Islet of Langerhans (tissue), 1 donor: ENCODE results near the gene ARHGEF33.

ENCODE experiments used
- FAIRE-seq: peaks from one replicate; lab custom pipeline; 2011; peaks lifted over from hg19 to GRCh38; lab: Jason Lieb, UNC

Gene ARHGEF33

DNA sequence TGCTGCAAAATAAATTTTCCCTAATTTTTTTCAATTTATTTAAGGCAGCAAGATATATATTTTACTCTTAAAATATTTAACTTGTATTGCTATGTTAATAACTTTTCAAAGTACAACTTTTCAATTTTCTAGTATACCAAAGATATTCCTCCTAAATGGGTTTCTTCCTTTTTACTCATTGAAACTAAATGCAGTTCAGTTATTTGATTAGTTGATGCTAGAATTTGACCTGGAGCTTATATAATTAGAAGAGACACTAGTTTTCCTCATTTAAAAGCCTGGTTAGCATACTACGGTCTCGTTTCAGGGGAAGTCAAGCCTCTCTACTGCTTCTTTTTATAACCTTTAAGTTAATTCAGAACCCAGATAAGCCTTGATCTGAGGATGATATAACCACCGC lies at the start of gene ARHGEF33:
Gene ARHGEF33 (plus strand): TSS at position 301 of the 400 bp plus-strand sequence. CDS start 29,573 bp downstream, outside the sequence.
- FAIRE-seq, result peak; percentile 84

- no peak for FAIRE-seq
Observed at GRCh38 chr2:38850045-38850444, 39.6 kb upstream of the ARHGEF33 start.

DNA sequence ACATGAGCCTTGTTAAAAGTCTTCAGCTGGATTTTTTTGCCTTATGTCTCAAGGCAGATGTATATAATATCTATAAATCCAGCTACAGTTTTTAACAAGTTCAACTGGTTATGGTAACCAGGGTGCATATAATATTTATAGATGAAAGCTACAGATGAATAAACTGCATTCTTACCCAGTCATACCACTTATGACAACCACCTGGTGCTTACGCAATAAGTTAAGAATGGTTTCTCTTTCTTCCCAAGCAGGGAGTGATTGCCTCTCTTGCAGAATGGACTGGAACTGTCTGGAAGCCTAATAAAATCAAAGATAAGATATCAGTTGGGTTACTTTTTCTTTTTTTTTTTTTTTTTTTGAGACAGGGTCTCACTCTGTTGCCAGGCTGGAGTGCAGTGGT lies 33.5 kb upstream of the ARHGEF33 start:
- FAIRE-seq, result no peak

DNA sequence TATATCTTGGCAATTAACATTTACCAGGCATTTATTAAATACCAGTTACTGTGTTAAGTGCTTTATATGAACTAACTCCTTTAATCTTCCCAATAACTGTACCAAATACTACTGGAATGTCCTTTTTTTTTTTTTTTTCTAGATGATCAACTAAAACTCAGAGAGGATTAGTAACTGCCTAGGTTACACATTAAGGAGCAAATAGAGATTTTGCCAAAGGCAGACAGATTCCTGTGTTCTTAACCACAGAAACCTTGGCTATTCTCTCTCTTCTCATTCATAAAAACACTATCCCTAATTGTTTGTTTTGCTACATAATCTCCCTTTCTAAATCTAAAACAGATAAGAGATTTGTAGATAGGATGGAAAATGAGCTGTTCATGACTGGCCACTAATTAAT lies 27.2 kb upstream of the ARHGEF33 start:
- FAIRE-seq, result no peak

- no peak for FAIRE-seq
Observed at GRCh38 chr2:38863061-38863695, 26.5 kb upstream of the ARHGEF33 start.

DNA sequence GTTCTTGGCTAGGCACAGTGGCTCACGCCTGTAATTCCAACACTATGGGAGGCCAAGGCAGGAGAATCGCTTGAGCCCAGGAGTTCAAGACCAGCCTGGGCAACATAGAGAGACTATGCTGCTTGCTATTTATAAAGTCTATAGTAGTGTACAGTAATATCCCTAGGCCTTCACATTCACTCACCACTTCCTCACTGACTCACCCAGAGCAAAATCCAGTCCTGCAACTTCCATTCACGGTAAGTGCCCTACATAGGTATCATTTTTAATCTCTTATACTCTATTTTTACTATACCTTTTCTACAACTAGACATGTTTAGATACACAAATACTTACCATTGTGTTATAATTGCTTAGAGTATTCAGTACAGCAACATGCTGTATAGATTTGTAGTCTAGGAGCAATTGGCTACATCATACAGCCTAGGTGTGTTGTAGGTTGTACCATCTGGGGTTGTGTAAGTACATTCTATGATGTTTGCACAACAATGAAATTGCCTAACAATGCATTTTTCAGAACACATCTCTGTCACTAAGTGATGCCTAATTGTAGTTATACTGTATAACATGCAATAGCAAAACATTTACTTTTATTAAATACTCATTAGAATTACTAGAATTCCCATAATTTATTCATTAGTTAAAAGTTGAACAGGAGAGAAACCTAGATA lies 22.8 kb upstream of the ARHGEF33 start:
- no peak for FAIRE-seq

GRCh38 chr2:38871432-38871831 lies 18.2 kb upstream of the ARHGEF33 start:
- no peak for FAIRE-seq

DNA sequence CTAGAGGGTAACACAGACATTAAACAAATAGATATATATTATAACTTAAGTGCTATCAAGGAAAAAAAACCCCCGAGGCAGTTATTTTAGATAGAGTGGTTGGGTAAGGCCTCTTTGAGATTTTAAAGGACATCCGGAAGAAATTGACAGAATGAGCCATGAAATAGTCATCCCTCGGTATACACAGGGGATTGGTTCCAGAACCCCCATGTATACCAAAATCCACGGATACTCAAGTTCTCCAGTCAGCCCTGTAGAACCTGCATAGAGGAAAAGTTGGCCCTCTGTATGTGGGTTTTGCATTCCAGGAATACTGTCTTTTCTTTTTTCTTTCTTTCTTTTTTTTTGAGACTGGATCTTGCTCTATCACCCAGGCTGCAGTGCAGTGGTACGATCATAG lies 15.9 kb upstream of the ARHGEF33 start:
- no peak for FAIRE-seq

DNA sequence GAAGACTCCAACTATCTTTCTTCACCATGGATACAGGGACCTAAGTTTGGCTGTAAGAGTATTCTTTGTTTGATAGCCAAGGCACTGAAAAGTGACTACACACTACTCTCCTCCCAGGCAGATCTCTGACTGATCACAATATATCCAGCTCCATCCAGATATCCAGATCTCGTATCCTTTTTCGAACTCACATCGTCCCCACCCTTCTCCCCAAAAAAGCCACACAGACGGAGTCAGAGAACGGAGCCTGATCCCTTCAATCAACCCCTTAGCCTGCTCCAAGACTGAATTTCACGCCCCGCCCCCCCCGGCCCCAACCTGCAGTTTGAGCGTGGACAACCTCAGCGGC lies 14.5 kb upstream of the ARHGEF33 start:
- FAIRE-seq, result no peak

DNA sequence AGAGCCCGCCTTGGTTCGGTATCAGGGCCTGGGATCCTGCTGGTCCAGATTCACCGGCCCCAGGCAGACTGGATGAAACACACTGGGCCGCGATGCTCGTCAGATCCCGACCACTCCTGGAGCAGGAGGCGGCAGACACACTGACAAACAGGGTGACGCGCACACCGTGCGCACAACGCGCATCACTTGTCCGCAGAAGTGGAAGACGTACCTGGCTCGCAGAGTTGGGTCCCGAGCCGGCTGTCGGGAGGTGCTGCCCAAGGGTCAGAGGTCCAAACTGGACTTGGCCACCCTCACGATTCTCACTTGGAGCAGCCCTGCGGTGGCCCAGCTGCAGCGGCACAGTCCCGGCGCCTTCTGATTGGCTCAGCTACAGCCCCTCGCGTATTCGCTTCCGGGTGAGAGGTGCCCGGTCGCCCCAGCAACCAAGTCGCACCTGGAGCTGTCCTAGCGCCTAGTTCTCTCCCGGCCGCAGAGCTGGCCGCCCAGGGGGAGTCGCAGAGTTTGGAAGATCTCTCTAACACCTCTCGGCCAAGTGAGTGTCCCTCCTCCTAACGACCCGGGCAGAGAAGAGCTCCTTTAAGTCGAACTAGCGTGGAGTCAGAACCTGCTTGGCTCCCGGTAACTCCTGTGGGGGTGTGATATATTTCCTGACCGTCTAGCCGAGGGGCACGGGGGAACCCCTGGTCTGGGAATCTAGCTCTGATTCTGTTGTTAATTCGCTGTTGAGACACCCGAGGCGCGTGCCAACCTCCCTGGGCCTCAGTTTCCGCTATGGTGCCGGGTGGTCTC lies 13.9 kb upstream of the ARHGEF33 start, which contains the start of the genes DHX57 and MORN2:
Gene DHX57 (minus strand): TSS at position 359 of the 792 bp plus-strand sequence. CDS start 7,529 bp downstream, outside the sequence.
Gene MORN2 (plus strand): TSS at position 401 of the 792 bp plus-strand sequence.
- no peak for FAIRE-seq

- no peak for FAIRE-seq
Observed at GRCh38 chr2:38876407-38876806, 13.3 kb upstream of the ARHGEF33 start.

DNA sequence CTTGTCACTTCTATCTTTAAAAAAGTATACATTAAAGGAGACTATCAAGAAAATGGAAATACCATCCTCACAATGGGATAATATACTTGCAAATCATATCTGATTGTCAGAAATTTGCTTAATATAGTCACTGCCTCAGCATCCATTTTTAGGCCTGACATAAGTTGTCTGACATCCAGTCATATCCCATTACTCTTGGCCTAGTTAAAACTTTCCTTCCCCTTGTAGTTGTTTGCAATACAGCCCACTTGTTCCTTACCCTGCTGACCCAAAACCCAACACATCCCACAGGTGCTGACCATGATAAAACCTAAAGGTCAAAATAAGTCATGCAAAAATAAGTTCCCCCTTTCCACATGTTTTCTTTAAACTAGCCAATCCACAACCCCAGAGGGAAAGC lies 3.6 kb upstream of the ARHGEF33 start:
- FAIRE-seq, result no peak

DNA sequence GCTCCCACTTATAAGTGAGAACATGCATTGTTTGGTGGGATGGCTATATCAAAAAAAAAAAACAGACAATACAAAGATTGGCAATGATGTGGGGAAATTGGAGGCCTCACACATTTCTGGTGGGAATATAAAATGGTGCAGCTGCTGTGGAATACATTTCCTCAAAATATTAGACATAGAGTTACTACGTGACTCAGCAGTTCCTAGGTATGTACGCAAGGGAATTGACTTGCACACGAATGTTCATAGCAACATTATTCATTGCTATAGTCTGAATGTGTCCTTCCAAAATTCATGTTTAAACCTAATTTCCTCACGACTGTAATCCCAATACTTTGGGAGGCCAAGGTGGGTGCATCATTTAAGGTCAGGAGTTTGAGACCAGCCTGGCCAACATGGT lies 2.3 kb upstream of the ARHGEF33 start:
- no peak for FAIRE-seq

DNA sequence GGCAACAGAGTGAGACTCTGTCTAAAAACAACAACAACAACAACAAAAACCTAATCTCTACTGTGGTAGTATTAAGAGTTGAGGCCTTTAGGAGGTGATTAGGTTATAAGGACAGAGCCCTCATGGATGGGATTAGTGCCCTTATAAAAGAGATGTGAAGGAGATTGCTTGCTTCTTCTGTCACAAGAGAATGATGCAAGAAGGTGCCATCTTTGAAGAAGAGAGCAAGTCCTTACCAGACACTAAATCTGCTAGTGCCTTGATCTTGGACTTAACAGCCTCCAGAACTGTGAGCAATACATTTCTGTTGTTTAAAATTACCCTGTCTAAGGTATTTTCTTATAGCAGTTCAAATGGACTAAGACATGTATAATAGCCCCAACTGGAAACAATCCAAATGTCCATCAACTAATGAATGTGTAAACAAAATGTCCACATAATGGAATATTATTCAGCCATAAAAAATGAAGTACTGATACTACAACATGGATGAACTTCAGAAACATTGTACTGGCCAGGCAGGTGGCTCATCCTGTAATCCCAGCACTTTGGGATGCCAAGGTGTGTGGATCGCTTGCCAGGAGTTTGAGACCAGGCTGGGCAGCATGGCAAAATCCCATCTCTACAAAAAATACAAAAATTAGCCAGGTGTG lies 1.6 kb upstream of the ARHGEF33 start:
- FAIRE-seq, result no peak

GRCh38 chr2:38889045-38889444 lies 630 bp upstream of the ARHGEF33 start:
- no peak for FAIRE-seq

DNA sequence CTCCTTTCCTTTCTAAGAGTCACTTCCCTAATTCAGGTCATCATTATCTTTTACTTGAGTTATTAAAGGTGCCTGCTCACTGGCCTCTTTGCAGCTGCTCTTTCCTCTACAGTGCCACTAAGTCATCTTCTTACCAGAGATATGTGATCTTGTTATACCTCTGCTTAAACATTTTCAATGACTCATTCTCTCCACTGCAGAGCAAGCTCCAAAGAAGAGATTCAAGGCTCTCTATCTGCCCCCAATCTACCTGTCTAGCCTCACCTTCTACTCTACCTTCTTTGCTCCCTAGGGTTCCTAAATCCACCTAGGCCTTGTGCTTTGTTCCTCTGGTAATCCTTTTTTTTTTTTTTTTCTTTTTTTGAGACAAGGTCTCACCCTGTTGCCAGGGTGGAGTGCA lies 3.1 kb downstream of the ARHGEF33 start:
- FAIRE-seq, result no peak

GRCh38 chr2:38898256-38898655 lies 8.6 kb downstream of the ARHGEF33 start:
- FAIRE-seq, result no peak

- FAIRE-seq, result no peak
Observed at GRCh38 chr2:38900726-38901125, 11.1 kb downstream of the ARHGEF33 start.

DNA sequence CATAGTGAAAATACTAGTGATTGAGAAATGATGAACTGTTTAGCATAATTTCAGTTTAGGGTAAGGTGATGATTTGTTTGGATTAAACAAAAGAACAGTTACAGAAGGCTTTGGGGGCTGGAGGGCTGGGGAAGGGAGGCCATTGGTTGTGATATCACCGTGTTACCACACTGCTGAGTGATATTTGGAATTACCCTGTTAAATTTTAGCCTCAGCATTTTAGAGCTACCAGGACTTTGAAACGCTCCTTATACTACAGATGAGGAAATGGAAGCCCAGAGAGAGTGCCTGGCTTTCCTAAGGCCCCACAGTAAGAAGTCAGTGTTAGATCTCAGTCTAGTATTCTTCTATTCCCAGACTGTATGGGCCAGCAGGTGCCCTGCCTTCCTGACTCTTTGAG lies 15.6 kb downstream of the ARHGEF33 start:
- no peak for FAIRE-seq

DNA sequence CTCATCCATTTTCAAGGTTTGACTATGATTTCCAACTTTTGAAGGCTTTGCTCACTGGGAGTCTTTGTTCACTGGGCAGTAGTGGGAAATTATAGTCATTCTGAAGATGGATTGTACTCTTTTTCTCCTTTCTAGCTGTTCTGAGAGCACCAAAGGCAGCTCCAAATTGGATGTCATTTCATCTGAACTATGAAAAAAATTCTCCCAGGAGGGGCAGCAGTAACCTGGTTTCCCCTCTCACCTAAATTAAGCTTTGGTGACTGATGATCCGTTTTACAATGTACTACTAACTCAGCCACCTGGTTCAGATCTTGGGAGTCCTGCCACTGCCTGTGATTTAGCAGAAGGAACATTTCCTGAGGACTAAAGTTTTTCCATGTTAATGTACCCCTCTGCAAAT lies 17.6 kb downstream of the ARHGEF33 start:
- FAIRE-seq, result no peak

DNA sequence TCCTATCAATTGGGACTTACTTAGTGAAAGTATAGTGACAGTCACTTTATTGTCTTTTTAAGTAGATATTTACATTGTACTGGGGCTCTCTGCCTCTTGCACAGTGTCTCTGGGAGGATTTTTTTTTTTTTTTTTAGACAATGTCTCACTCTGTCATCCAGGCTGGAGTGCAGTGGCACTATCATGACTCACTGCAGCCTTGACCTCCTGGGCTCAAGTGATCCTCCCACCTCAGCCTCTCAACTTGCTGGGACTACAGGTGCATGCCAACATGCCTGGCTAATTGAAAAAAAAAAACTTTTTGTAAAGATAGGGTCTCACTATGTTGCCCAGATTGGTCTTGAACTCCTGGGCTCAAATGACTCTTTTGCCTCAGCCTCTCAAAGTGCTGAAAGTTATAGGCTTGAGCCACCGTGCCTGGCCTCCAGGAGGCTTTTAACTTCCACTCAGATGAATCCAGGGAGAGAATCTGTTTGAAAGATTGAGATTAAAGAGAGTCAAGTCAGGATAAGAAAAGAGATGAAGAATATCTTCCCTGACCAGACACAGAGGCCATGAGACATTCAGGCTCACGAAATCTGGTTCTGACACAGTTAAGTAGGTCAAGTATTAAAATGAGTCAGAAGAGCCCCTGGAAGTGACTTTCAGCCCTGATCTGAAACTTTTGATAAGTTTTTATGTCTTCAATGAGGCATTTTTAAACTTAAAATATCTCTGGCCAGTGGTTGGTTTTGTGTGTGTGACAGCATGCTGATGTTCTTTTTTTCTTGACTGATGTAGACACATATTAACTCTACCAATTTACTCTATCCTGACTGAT lies 18.3 kb downstream of the ARHGEF33 start:
- no peak for FAIRE-seq

DNA sequence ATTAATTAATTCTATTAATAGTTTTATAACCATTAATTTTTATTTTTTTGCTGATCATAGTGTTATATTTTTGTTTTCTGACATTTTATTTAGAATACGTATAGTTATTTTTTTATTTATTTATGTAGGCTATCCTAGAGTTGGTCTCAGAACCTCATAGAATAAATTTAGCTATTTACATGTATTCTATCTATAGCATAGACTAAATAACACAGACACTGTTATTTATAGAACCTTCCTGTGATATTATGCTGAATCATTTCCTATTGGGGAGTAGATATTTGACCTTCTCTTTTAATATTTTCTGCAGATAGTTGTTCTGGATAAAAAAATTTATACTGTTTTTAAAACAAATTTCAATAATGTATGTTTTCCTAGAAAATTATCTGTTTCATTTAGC lies 20.2 kb downstream of the ARHGEF33 start:
- no peak for FAIRE-seq
